Measurements from ENCODE around the gene LIN7C. TPM values are rescaled to one million over a fixed set of nuclear protein-coding genes. Genes with fewer than 3 reads are reported as not detected.

LIN7C gene
- total and polyA plus RNA-seq, 8 donors: 5.1 to 22.1 (median 13.7) TPM

- H3K36me3 ChIP-seq: no peaks in the 10 kb centered on the region
- WGBS, 2 donors: 25 to 27% methylated on average over 5 of the region's 5 CpGs
- no peaks in the 10 kb centered on the region for H3K27me3 ChIP-seq
- peaks cover 46 to 75% (median 68%) of the 10 kb centered on the region in 3 donors for H3K4me1 ChIP-seq
- peak overlapping the region in 1 of 4 donors; percentile 0 for H3K4me3 ChIP-seq
- intact Hi-C loops (cut with DNase I): loop anchor here (10.0 kb wide), 1 partner anchor 86 kb away; no protein-coding TSS in a partner anchor
- TF ChIP-seq, protein P1, sequence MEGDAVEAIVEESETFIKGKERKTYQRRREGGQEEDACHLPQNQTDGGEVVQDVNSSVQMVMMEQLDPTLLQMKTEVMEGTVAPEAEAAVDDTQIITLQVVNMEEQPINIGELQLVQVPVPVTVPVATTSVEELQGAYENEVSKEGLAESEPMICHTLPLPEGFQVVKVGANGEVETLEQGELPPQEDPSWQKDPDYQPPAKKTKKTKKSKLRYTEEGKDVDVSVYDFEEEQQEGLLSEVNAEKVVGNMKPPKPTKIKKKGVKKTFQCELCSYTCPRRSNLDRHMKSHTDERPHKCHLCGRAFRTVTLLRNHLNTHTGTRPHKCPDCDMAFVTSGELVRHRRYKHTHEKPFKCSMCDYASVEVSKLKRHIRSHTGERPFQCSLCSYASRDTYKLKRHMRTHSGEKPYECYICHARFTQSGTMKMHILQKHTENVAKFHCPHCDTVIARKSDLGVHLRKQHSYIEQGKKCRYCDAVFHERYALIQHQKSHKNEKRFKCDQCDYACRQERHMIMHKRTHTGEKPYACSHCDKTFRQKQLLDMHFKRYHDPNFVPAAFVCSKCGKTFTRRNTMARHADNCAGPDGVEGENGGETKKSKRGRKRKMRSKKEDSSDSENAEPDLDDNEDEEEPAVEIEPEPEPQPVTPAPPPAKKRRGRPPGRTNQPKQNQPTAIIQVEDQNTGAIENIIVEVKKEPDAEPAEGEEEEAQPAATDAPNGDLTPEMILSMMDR (IDR thresholded peaks at IDR 0.05): no peak
- no peaks in the 10 kb centered on the region for H3K9me3 ChIP-seq
- FAIRE-seq: no peak
- DNase-seq: peak in 3 of 6 donors; percentile 48 to 65 (median 53)
- ATAC-seq: peak; percentile 45 to 78 (median 62)
- H3K27ac ChIP-seq: peak overlapping the region; percentile 26 to 95 (median 68)
These were observed 46.2 kb downstream of the LIN7C start for GRCh38 chr11:27460158-27460978.

DNA sequence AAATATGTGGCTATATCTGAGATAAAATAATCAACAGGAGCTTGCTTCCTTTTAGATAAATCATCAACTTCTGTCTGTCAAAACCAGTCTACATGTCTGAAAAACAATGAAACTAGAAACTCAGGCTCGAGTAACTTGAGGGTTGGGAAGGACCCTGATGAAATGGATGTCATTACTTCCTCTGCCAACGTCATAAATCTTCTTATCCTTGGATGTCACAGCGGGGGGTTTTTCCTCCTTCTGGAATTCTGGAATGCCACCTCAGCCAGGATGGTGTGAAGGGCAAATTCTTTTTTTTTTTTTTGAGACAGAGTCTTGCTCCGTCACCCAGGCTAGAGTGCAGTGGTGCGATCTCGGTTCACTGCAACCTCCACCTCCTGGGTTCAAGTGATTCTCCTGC is 47.4 kb downstream of the LIN7C start:
- ATAC-seq (no peak), DNase-seq (no peak), FAIRE-seq (no peak)
- WGBS, 2 donors: 21 to 33% methylated on average over 6 of the region's 6 CpGs
- Histone ChIP-seq H3K4me3 (peak overlapping the region in 1 of 4 donors; percentile 4), H3K9me3 (no peaks in the 10 kb centered on the region), H3K27ac (peak overlapping the region in 3 of 4 donors; percentile 26 to 95 (median 93)), H3K36me3 (no peaks in the 10 kb centered on the region), H3K4me1 (peaks cover 45 to 79% (median 72%) of the 10 kb centered on the region in 3 donors), H3K27me3 (no peaks in the 10 kb centered on the region)
- intact Hi-C loops (cut with DNase I): no loop called here
- TF ChIP-seq, protein P1 (IDR thresholded peaks at IDR 0.05): no peak

GRCh38 chr11:27458182-27458581 is 48.4 kb downstream of the LIN7C start:
- 86 to 97% methylated on average over 2 of the region's 2 CpGs for WGBS, 2 donors
- DNase-seq: no peak

DNA sequence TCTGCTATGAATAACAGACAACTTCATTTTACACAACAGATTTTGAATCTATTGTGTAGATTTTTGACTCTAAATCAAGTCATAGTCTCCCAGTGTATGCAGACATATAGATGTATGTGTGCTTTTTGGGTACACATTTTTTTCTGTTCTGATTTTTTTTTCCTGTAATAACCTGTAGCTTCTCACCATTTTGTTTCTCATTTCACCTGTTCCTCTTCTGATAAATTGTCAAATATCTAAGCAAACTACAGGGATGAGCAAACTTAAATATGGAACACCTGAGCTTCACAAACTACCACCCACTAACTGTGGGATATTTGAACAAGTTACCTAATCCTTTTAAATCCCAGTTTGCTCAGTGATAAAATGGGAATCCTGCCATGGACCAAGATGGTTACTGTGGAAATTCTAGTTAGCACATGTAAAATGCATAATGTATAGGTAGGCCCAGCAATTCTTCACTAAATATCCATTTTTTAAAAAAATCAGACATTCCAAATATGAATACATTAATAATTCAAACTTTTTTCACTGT is 49.7 kb downstream of the LIN7C start:
- Histone ChIP-seq H3K27me3 (no peaks in the 10 kb centered on the region), H3K4me1 (peaks cover 49 to 67% (median 61%) of the 10 kb centered on the region in 3 donors), H3K9me3 (no peaks in the 10 kb centered on the region), H3K4me3 (no peak overlapping the region), H3K27ac (peak overlapping the region in 2 of 4 donors; percentile 42 to 93), H3K36me3 (no peaks in the 10 kb centered on the region)
- intact Hi-C loops (cut with DNase I): no loop called here
- peak in 2 of 4 donors; percentile 11 for ATAC-seq
- FAIRE-seq: no peak
- DNase-seq: no peak
- TF ChIP-seq, protein P1 (IDR thresholded peaks at IDR 0.05): no peak

More at GRCh38 chr11:27458182-27458581, 48.4 kb downstream of the LIN7C start:
- TF ChIP-seq, protein P1 (IDR thresholded peaks at IDR 0.05): no peak
- no peaks in the 10 kb centered on the region for H3K27me3 ChIP-seq
- intact Hi-C loops (cut with DNase I): no loop called here
- H3K27ac ChIP-seq: peak overlapping the region in 2 of 4 donors; percentile 42 to 93
- peaks cover 45 to 73% (median 69%) of the 10 kb centered on the region in 3 donors for H3K4me1 ChIP-seq
- no peaks in the 10 kb centered on the region for H3K36me3 ChIP-seq
- FAIRE-seq: no peak
- H3K9me3 ChIP-seq: no peaks in the 10 kb centered on the region
- ATAC-seq: no peak
- no peak overlapping the region for H3K4me3 ChIP-seq
